ENCODE data around the gene AFAP1L2. TPM values are rescaled to one million over a fixed set of nuclear protein-coding genes. Genes with fewer than 3 reads are reported as not detected.

The AFAP1L2 gene
- total and polyA plus RNA-seq, 5 donors, result 3.7 to 7.7 (median 6.1) TPM

GRCh38 chr10:114307731-114308130 is 96.6 kb downstream of the AFAP1L2 start:
- no peaks in the 10 kb centered on the region for H3K27me3 ChIP-seq (ENCODE audit: control insufficient read depth, insufficient read depth)
- WGBS, result 75% methylated on average over 10 of the region's 10 CpGs
- intact Hi-C loops (cut with DNase I), result loop anchor here in 3 of 4 donors (10.0 kb wide), 3 partner anchors 117 to 477 kb away; no protein-coding TSS in a partner anchor

GRCh38 chr10:114306116-114306973 is 98.0 kb downstream of the AFAP1L2 start:
- intact Hi-C loops (cut with DNase I), result loop anchor here in 3 of 4 donors (10.0 kb wide), 3 partner anchors 118 to 478 kb away; no protein-coding TSS in a partner anchor
- DNase-seq, result no peak
- Histone ChIP-seq H3K9me3 (ENCODE audit: control insufficient read depth, low read length) (no peaks in the 10 kb centered on the region), H3K4me3 (ENCODE audit: low read length) (no peak overlapping the region), H3K27ac (ENCODE audit: low read length) (no peak overlapping the region), H3K4me1 (ENCODE audit: control insufficient read depth, insufficient read depth, low read length) (peaks cover 5% of the 10 kb centered on the region), H3K27me3 (ENCODE audit: control insufficient read depth, insufficient read depth) (no peaks in the 10 kb centered on the region)
- ATAC-seq, result no peak
- 91% methylated on average over 18 of the region's 19 CpGs for WGBS

More at GRCh38 chr10:114307731-114308130, 96.6 kb downstream of the AFAP1L2 start:
- no peak overlapping the region for H3K4me3 ChIP-seq (ENCODE audit: low read length)
- no peak overlapping the region for H3K27ac ChIP-seq (ENCODE audit: low read length)
- ATAC-seq, result no peak
- peaks cover 5% of the 10 kb centered on the region for H3K4me1 ChIP-seq (ENCODE audit: control insufficient read depth, insufficient read depth, low read length)
- H3K9me3 ChIP-seq (ENCODE audit: control insufficient read depth, low read length), result no peaks in the 10 kb centered on the region
- no peak for DNase-seq

GRCh38 chr10:114305521-114305925 is 98.8 kb downstream of the AFAP1L2 start:
- Histone ChIP-seq H3K27ac (ENCODE audit: low read length) (no peak overlapping the region), H3K27me3 (ENCODE audit: control insufficient read depth, insufficient read depth) (no peaks in the 10 kb centered on the region), H3K4me3 (ENCODE audit: low read length) (no peak overlapping the region), H3K9me3 (ENCODE audit: control insufficient read depth, low read length) (no peaks in the 10 kb centered on the region), H3K4me1 (ENCODE audit: control insufficient read depth, insufficient read depth, low read length) (peaks cover 5% of the 10 kb centered on the region)
- peak in 1 of 3 donors; percentile 70 for DNase-seq
- intact Hi-C loops (cut with DNase I), result loop anchor here in 3 of 4 donors (10.0 kb wide), 3 partner anchors 119 to 479 kb away; no protein-coding TSS in a partner anchor
- 96% methylated on average over 18 of the region's 18 CpGs for WGBS
- no peak for ATAC-seq

GRCh38 chr10:114304571-114305421 is 99.5 kb downstream of the AFAP1L2 start:
- Histone ChIP-seq H3K27me3 (ENCODE audit: control insufficient read depth, insufficient read depth) (no peaks in the 10 kb centered on the region), H3K9me3 (ENCODE audit: control insufficient read depth, low read length) (no peaks in the 10 kb centered on the region), H3K4me1 (ENCODE audit: control insufficient read depth, insufficient read depth, low read length) (peaks cover 5% of the 10 kb centered on the region), H3K4me3 (ENCODE audit: low read length) (peak overlapping the region; percentile 7), H3K27ac (ENCODE audit: low read length) (no peak overlapping the region)
- DNase-seq (peak; percentile 48 to 80 (median 75)), ATAC-seq (peak; percentile 64 to 75)
- intact Hi-C loops (cut with DNase I), result loop anchor here in 3 of 4 donors (5.0 to 10.0 kb wide), 5 partner anchors 120 to 480 kb away; no protein-coding TSS in a partner anchor
- 17% methylated on average over 41 of the region's 41 CpGs for WGBS

- no peak overlapping the region for H3K27ac ChIP-seq (ENCODE audit: low read length)
- H3K4me1 ChIP-seq (ENCODE audit: control insufficient read depth, insufficient read depth, low read length), result peaks cover 5% of the 10 kb centered on the region
- 2% methylated on average over 14 of the region's 14 CpGs for WGBS
- intact Hi-C loops (cut with DNase I), result loop anchor here in 3 of 4 donors (5.0 to 10.0 kb wide), 5 partner anchors 121 to 481 kb away; no protein-coding TSS in a partner anchor
- peak; percentile 81 to 84 for ATAC-seq
- no peaks in the 10 kb centered on the region for H3K27me3 ChIP-seq (ENCODE audit: control insufficient read depth, insufficient read depth)
- peak; percentile 81 to 91 (median 85) for DNase-seq
- no peaks in the 10 kb centered on the region for H3K9me3 ChIP-seq (ENCODE audit: control insufficient read depth, low read length)
- peak overlapping the region; percentile 7 for H3K4me3 ChIP-seq (ENCODE audit: low read length)
Observed at GRCh38 chr10:114304017-114304570, 100.2 kb downstream of the AFAP1L2 start.

GRCh38 chr10:114303556-114303955 is 100.7 kb downstream of the AFAP1L2 start:
- intact Hi-C loops (cut with DNase I), result loop anchor here in 3 of 4 donors (5.0 to 10.0 kb wide), 5 partner anchors 121 to 481 kb away; no protein-coding TSS in a partner anchor
- ATAC-seq (no peak), DNase-seq (no peak)
- Histone ChIP-seq H3K4me1 (ENCODE audit: control insufficient read depth, insufficient read depth, low read length) (peaks cover 1% of the 10 kb centered on the region), H3K9me3 (ENCODE audit: control insufficient read depth, low read length) (no peaks in the 10 kb centered on the region), H3K27me3 (ENCODE audit: control insufficient read depth, insufficient read depth) (no peaks in the 10 kb centered on the region), H3K27ac (ENCODE audit: low read length) (no peak overlapping the region), H3K4me3 (ENCODE audit: low read length) (no peak overlapping the region)
- 73% methylated on average over 10 of the region's 10 CpGs for WGBS

GRCh38 chr10:114301951-114302710 is 102.2 kb downstream of the AFAP1L2 start:
- 47% methylated on average over 14 of the region's 14 CpGs for WGBS
- DNase-seq, result peak; percentile 58 to 87 (median 80)

GRCh38 chr10:114301177-114301576 is 103.1 kb downstream of the AFAP1L2 start:
- ATAC-seq (no peak), DNase-seq (no peak)
- Histone ChIP-seq H3K27ac (ENCODE audit: low read length) (no peak overlapping the region), H3K4me3 (ENCODE audit: low read length) (no peak overlapping the region), H3K4me1 (ENCODE audit: control insufficient read depth, insufficient read depth, low read length) (no peaks in the 10 kb centered on the region), H3K9me3 (ENCODE audit: control insufficient read depth, low read length) (no peaks in the 10 kb centered on the region), H3K27me3 (ENCODE audit: control insufficient read depth, insufficient read depth) (no peaks in the 10 kb centered on the region)
- intact Hi-C loops (cut with DNase I), result loop anchor here in 3 of 4 donors (5.0 to 10.0 kb wide), 5 partner anchors 124 to 484 kb away; no protein-coding TSS in a partner anchor
- WGBS, result 93% methylated on average over 9 of the region's 9 CpGs

More at GRCh38 chr10:114301951-114302710, 102.2 kb downstream of the AFAP1L2 start:
- intact Hi-C loops (cut with DNase I), result loop anchor here in 3 of 4 donors (5.0 to 10.0 kb wide), 5 partner anchors 123 to 483 kb away; no protein-coding TSS in a partner anchor
- H3K9me3 ChIP-seq (ENCODE audit: control insufficient read depth, low read length), result no peaks in the 10 kb centered on the region
- no peak overlapping the region for H3K4me3 ChIP-seq (ENCODE audit: low read length)
- H3K27me3 ChIP-seq (ENCODE audit: control insufficient read depth, insufficient read depth), result no peaks in the 10 kb centered on the region
- no peaks in the 10 kb centered on the region for H3K4me1 ChIP-seq (ENCODE audit: control insufficient read depth, insufficient read depth, low read length)
- ATAC-seq, result peak in 1 of 2 donors; percentile 42
- H3K27ac ChIP-seq (ENCODE audit: low read length), result no peak overlapping the region

- Histone ChIP-seq H3K27ac (ENCODE audit: low read length) (no peak overlapping the region), H3K9me3 (ENCODE audit: control insufficient read depth, low read length) (no peaks in the 10 kb centered on the region), H3K4me3 (ENCODE audit: low read length) (no peak overlapping the region), H3K27me3 (ENCODE audit: control insufficient read depth, insufficient read depth) (no peaks in the 10 kb centered on the region), H3K4me1 (ENCODE audit: control insufficient read depth, insufficient read depth, low read length) (no peaks in the 10 kb centered on the region)
- ATAC-seq, result no peak
- DNase-seq, result no peak
- intact Hi-C loops (cut with DNase I), result loop anchor here in 3 of 4 donors (5.0 to 10.0 kb wide), 5 partner anchors 125 to 485 kb away; no protein-coding TSS in a partner anchor
- 91% methylated on average over 16 of the region's 16 CpGs for WGBS
Observed at GRCh38 chr10:114300036-114300645, 104.2 kb downstream of the AFAP1L2 start.

Measured in right cardiac atrium (tissue), 5 donors.